SU-DHL-6 (cell line): Measurements from ENCODE around the gene FOXK2.

Experiments used
- H2AFZ ChIP-seq: fragments of 200-600 bp; sonication (generic); 2 replicates; pipeline ENCODE4 v1.6.1; 2014; ENCODE audit warnings: low read depth, mild to moderate bottlenecking, moderate library complexity, mixed read lengths, antibody characterized with exemption, low read length; ENCODE audit not compliant: severe bottlenecking
- H3F3A ChIP-seq: fragments of 200-600 bp; shearing (Covaris generic); 2 replicates; pipeline ENCODE4 v1.6.0; 2016; ENCODE audit warnings: antibody characterized with exemption, mild to moderate bottlenecking; ENCODE audit not compliant: insufficient read depth
- H3K27ac ChIP-seq: fragments of 200-600 bp; sonication (generic); 2 replicates; pipeline ENCODE4 v1.5.1; 2016; ENCODE audit warnings: low read depth, mild to moderate bottlenecking, low read length, moderate library complexity, mixed read lengths
- H3K27me3 ChIP-seq: fragments of 200-600 bp; sonication (generic), shearing (Covaris generic); 2 replicates; pipeline ENCODE4 v1.6.0; 2014; ENCODE audit warnings: mild to moderate bottlenecking, low read length
- H3K36me3 ChIP-seq: fragments of 200-600 bp; sonication (generic); 2 replicates; pipeline ENCODE4 v1.6.1; 2014; ENCODE audit warnings: mild to moderate bottlenecking, low read length, mixed read lengths
- H3K4me2 ChIP-seq: fragments of 300-600, 200-600 bp; shearing (Covaris generic), sonication (generic); 2 replicates; pipeline ENCODE4 v1.6.0; 2014; ENCODE audit warnings: low read length, low read depth, mild to moderate bottlenecking; ENCODE audit not compliant: poor library complexity, severe bottlenecking
- H3K4me3 ChIP-seq: fragments of 200-600 bp; sonication (generic); 2 replicates; pipeline ENCODE4 v1.5.1; 2014; ENCODE audit warnings: antibody characterized with exemption, low read length, mild to moderate bottlenecking, mixed read lengths; ENCODE audit not compliant: insufficient read depth, poor library complexity, severe bottlenecking
- H3K79me2 ChIP-seq: fragments of 200-600 bp; sonication (generic); 2 replicates; pipeline ENCODE4 v1.6.1; 2014; ENCODE audit warnings: mild to moderate bottlenecking, low read length, moderate library complexity; ENCODE audit not compliant: insufficient read depth
- H3K9ac ChIP-seq: fragments of 200-600 bp; sonication (generic); 2 replicates; pipeline ENCODE4 v1.7.0; 2014; ENCODE audit warnings: mild to moderate bottlenecking, low read length
- H3K9me2 ChIP-seq: fragments of 200-600 bp; sonication (generic); replicated peaks from 2 replicates; pipeline ENCODE4 v1.6.1; 2014; ENCODE audit warnings: low read length; ENCODE audit not compliant: insufficient read depth
- H3K9me3 ChIP-seq: fragments of 200-600 bp; sonication (generic); 2 replicates; pipeline ENCODE4 v1.6.1; 2014; ENCODE audit warnings: low read length, mixed read lengths; ENCODE audit not compliant: insufficient read depth
- H4K20me1 ChIP-seq: fragments of 200-600 bp; sonication (generic); 2 replicates; pipeline ENCODE4 v1.6.1; 2014; ENCODE audit warnings: low read depth, mild to moderate bottlenecking, antibody characterized with exemption, low read length, moderate library complexity, mixed read lengths
- CTCF ChIP-seq: fragments of 200-600 bp; sonication (generic); IDR thresholded peaks from one replicate; pipeline ENCODE4 v1.5.1; 2017; ENCODE audit warnings: antibody characterized with exemption, mild to moderate bottlenecking, low read length, moderate library complexity; ENCODE audit not compliant: insufficient read depth, poor library complexity, severe bottlenecking
- EZH2phosphoT487 ChIP-seq: fragments of 200-600 bp; sonication (generic), shearing (Covaris generic); conservative IDR thresholded peaks from 2 replicates; pipeline ENCODE4 v1.6.1; 2018; ENCODE audit warnings: mild to moderate bottlenecking, antibody characterized with exemption, low read length, moderate library complexity, mixed read lengths

The FOXK2 gene

GRCh38 chr17:82639628-82640027, 120.1 kb downstream of the FOXK2 start:
- no peaks in the 10 kb centered on the region for H3K9me3 ChIP-seq
- H3K27ac ChIP-seq, result no peak overlapping the region
- no peaks in the 10 kb centered on the region for H3K9me2 ChIP-seq
- no peaks in the 10 kb centered on the region for H3F3A ChIP-seq
- no peak overlapping the region for H2AFZ ChIP-seq
- no peaks in the 10 kb centered on the region for H3K27me3 ChIP-seq
- H3K79me2 ChIP-seq, result peaks cover 86% of the 10 kb centered on the region
- no peaks in the 10 kb centered on the region for H4K20me1 ChIP-seq
- no peak for TF ChIP-seq CTCF
- no peak overlapping the region for H3K4me2 ChIP-seq
- H3K4me3 ChIP-seq, result no peak overlapping the region
- H3K36me3 ChIP-seq, result no peaks in the 10 kb centered on the region
- H3K9ac ChIP-seq, result no peak overlapping the region

DNA sequence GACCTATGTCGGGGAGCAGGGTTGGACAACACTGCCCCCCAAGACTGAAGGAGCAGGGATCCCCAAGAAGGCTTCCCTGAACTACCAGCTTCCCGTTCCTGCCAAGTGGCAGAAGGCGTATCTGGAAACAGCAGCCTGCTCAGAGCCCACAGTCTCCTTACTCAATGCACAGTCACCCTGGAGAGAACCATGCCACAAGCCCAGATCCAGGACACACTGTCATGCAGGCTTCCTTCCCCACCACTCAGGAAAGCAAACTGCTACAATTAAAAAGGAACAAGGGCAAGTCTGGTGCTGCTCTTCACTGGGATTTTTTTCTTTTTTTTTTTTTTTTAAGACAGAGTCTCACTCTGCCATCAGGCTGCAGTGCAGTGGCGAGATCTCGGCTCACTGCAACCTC, 120.5 kb downstream of the FOXK2 start:
- Histone ChIP-seq H3F3A (no peaks in the 10 kb centered on the region), H3K9ac (no peak overlapping the region)

GRCh38 chr17:82642022-82642421, 122.5 kb downstream of the FOXK2 start:
- no peak overlapping the region for H3K4me3 ChIP-seq
- no peaks in the 10 kb centered on the region for H3K9me2 ChIP-seq
- H3K9ac ChIP-seq, result no peak overlapping the region
- H3K4me2 ChIP-seq, result no peak overlapping the region
- H3K36me3 ChIP-seq, result no peaks in the 10 kb centered on the region
- no peaks in the 10 kb centered on the region for H3F3A ChIP-seq
- no peak overlapping the region for H3K27ac ChIP-seq
- peaks cover 4% of the 10 kb centered on the region; the same call in 1 of the 2 replicates for H4K20me1 ChIP-seq
- TF ChIP-seq EZH2phosphoT487, result no peak
- TF ChIP-seq CTCF, result no peak
- no peaks in the 10 kb centered on the region for H3K27me3 ChIP-seq
- H2AFZ ChIP-seq, result no peak overlapping the region
- H3K9me3 ChIP-seq, result no peaks in the 10 kb centered on the region
- H3K79me2 ChIP-seq, result peaks cover 88% of the 10 kb centered on the region

More for the DNA sequence above, 120.5 kb downstream of the FOXK2 start:
- Histone ChIP-seq H3K4me2 (no peak overlapping the region), H3K4me3 (no peak overlapping the region), H3K27me3 (no peaks in the 10 kb centered on the region), H3K9me3 (no peaks in the 10 kb centered on the region), H3K79me2 (peaks cover 87% of the 10 kb centered on the region), H3K36me3 (no peaks in the 10 kb centered on the region), H2AFZ (no peak overlapping the region), H3K9me2 (no peaks in the 10 kb centered on the region), H4K20me1 (no peaks in the 10 kb centered on the region), H3K27ac (no peak overlapping the region)
- no peak for TF ChIP-seq EZH2phosphoT487
- no peak for TF ChIP-seq CTCF
